A673 (cell line): ENCODE data around the gene THOC2. TPM values are rescaled to one million over a fixed set of nuclear protein-coding genes. Genes with fewer than 3 reads are reported as not detected.

Experiments
- BruUV-seq: library from RNA; stranded (reverse); fragments of 400-500 nt; replicated peaks from 2 replicates; lab custom pipeline; 2021; lab: Mats Ljungman, UMichigan
- CTCF ChIA-PET: fragments of 300-600 bp; sonication (Branson Sonifier 250); formaldehyde crosslinking; loops from one replicate; lab custom pipeline; 2022; ENCODE audit warnings: antibody characterized with exemption; lab: Charles Lee
- POLR2A ChIA-PET: fragments of 300-600 bp; sonication (Branson Sonifier 250); formaldehyde crosslinking; loops from one replicate; lab custom pipeline; 2022; ENCODE audit warnings: antibody characterized with exemption; ENCODE audit not compliant: low non-redundant PET; lab: Charles Lee
- DNase-seq: peaks from one replicate; pipeline ENCODE4 v3.0.0-alpha.2; 2015; ENCODE audit warnings: low spot score
- H3K27ac ChIP-seq: fragments of 200-600 bp; sonication (generic); 2 replicates; pipeline ENCODE4 v1.5.1; 2016; ENCODE audit warnings: mixed run types, low read depth, mild to moderate bottlenecking, mixed read lengths, antibody characterized with exemption, low read length; ENCODE audit not compliant: poor library complexity, severe bottlenecking
- H3K27me3 ChIP-seq: fragments of 200-600 bp; sonication (generic); replicated peaks from 2 replicates; pipeline ENCODE4 v1.6.1; 2017; ENCODE audit warnings: mixed run types, low read depth, mild to moderate bottlenecking, mixed read lengths, antibody characterized with exemption, low read length; ENCODE audit not compliant: insufficient read depth, poor library complexity
- H3K36me3 ChIP-seq: fragments of 200-600 bp; sonication (generic); 2 replicates; pipeline ENCODE4 v1.6.1; 2016; ENCODE audit warnings: mixed run types, mild to moderate bottlenecking, mixed read lengths, antibody characterized with exemption, low read length; ENCODE audit not compliant: insufficient read depth, poor library complexity, severe bottlenecking
- H3K4me1 ChIP-seq: fragments of 200-600 bp; sonication (generic); 2 replicates; pipeline ENCODE4 v1.6.1; 2017; ENCODE audit warnings: mixed run types, mild to moderate bottlenecking, mixed read lengths, antibody characterized with exemption, low read length; ENCODE audit not compliant: insufficient read depth, poor library complexity, severe bottlenecking
- H3K4me3 ChIP-seq: fragments of 200-600 bp; sonication (generic); 2 replicates; pipeline ENCODE4 v1.5.1; 2016; ENCODE audit warnings: low read depth, mixed run types, mild to moderate bottlenecking, mixed read lengths, low read length; ENCODE audit not compliant: poor library complexity, severe bottlenecking
- H3K9me3 ChIP-seq: fragments of 200-600 bp; sonication (generic); 2 replicates; pipeline ENCODE4 v1.6.1; 2016; ENCODE audit warnings: mixed run types, low read depth, mild to moderate bottlenecking, mixed read lengths, antibody characterized with exemption, low read length; ENCODE audit not compliant: poor library complexity, severe bottlenecking
- CTCF ChIP-seq: fragments of 300-800, 200-600 bp; sonication (generic); conservative IDR thresholded peaks from 2 replicates; pipeline ENCODE4 v1.5.1; 2017; ENCODE audit warnings: low read depth, mild to moderate bottlenecking, antibody characterized with exemption, low read length, moderate library complexity, mixed read lengths
- EZH2 ChIP-seq: fragments of 200-600 bp; sonication (generic); IDR thresholded peaks from 2 replicates; pipeline ENCODE4 v1.6.1; 2017; ENCODE audit warnings: borderline replicate concordance, low read depth, mild to moderate bottlenecking, mixed read lengths, antibody characterized with exemption, low read length; ENCODE audit not compliant: poor library complexity, severe bottlenecking
- intact Hi-C: fragments of 100-400 bp; cut with micrococcal nuclease; formaldehyde crosslinking; loops from one replicate; pipeline ENCODE4 v1.10.0; 2022; ENCODE audit not compliant: unreplicated experiment
- total RNA-seq: library from RNA; stranded (reverse); gene quantifications from 2 replicates; pipeline ENCODE4 v1.2.3, GENCODE V29; 2021

Gene THOC2
- total RNA-seq, 1 experiment from 2014 or later = 103 TPM

GRCh38 chrX:123600181-123600580 lies 132.7 kb downstream of the THOC2 start:
- no TSS peak for BruUV-seq
- Histone ChIP-seq H3K27me3 (no peaks in the 10 kb centered on the region), H3K27ac (no peak overlapping the region), H3K9me3 (no peaks in the 10 kb centered on the region), H3K4me1 (no peaks in the 10 kb centered on the region), H3K36me3 (peaks cover 6% of the 10 kb centered on the region), H3K4me3 (no peak overlapping the region)
- TF ChIP-seq EZH2 = no peak
- no peak for TF ChIP-seq CTCF
- intact Hi-C loops = loop anchor here (10.0 kb wide), 1 partner anchor 135 kb away; the partner anchor contains the start of gene THOC2
- ChIA-PET POLR2A (no interaction called here), CTCF (no interaction called here)
- DNase-seq = no peak

- POLR2A ChIA-PET = no interaction called here
- intact Hi-C loops = no loop called here
These were observed 141.9 kb downstream of the THOC2 start for GRCh38 chrX:123590842-123591486.

GRCh38 chrX:123588723-123589122 lies 144.1 kb downstream of the THOC2 start:
- no peaks in the 10 kb centered on the region for H3K4me1 ChIP-seq
- no peak overlapping the region for H3K27ac ChIP-seq
- no TSS peak for BruUV-seq
- POLR2A ChIA-PET = no interaction called here
- intact Hi-C loops = no loop called here
- DNase-seq = no peak
- CTCF ChIA-PET = no interaction called here
- TF ChIP-seq CTCF = no peak
- TF ChIP-seq EZH2 = no peak
- no peak overlapping the region for H3K4me3 ChIP-seq
- no peaks in the 10 kb centered on the region for H3K36me3 ChIP-seq
- H3K9me3 ChIP-seq = no peaks in the 10 kb centered on the region
- H3K27me3 ChIP-seq = no peaks in the 10 kb centered on the region

More at GRCh38 chrX:123590842-123591486, 141.9 kb downstream of the THOC2 start:
- DNase-seq = no peak
- Histone ChIP-seq H3K9me3 (no peaks in the 10 kb centered on the region), H3K27ac (no peak overlapping the region), H3K36me3 (no peaks in the 10 kb centered on the region), H3K27me3 (no peaks in the 10 kb centered on the region), H3K4me3 (no peak overlapping the region), H3K4me1 (no peaks in the 10 kb centered on the region)
- CTCF ChIA-PET = no interaction called here
- no TSS peak for BruUV-seq
- TF ChIP-seq EZH2 (no peak), CTCF (no peak)
